BJ (cell line): Measurements from ENCODE around the gene IFFO2. TPM values are rescaled to one million over a fixed set of nuclear protein-coding genes. Genes with fewer than 3 reads are reported as not detected.

Experiments
- CTCF ChIA-PET: fragments of 350-600 bp; formaldehyde crosslinking; extraction: SDS; loops from one replicate; lab custom pipeline; 2021; ENCODE audit warnings: antibody characterized with exemption, inconsistent platforms; lab: Yijun Ruan, JAX
- POLR2A ChIA-PET: fragments of 300-600 bp; sonication (Branson Sonifier 250); formaldehyde crosslinking; extraction: SDS; loops from one replicate; lab custom pipeline; 2021; ENCODE audit warnings: antibody characterized with exemption; lab: Charles Lee
- DNase-seq: peaks from one replicate; pipeline ENCODE4 v3.0.0-alpha.2; 2011; ENCODE audit warnings: low read depth
- H3K27me3 ChIP-seq: 2 replicates; pipeline ENCODE4 v1.6.0; 2011; ENCODE audit warnings: low read length; ENCODE audit not compliant: control insufficient read depth, insufficient read depth
- H3K36me3 ChIP-seq: 2 replicates; pipeline ENCODE4 v1.5.1; 2011; ENCODE audit warnings: low read length; ENCODE audit not compliant: control insufficient read depth, insufficient read depth
- H3K4me3 ChIP-seq: 2 replicates; pipeline ENCODE4 v1.5.1; 2011; ENCODE audit warnings: low read depth, mild to moderate bottlenecking, control low read depth, low read length
- polyA plus RNA-seq: library from polyadenylated mRNA; depleted of rRNA; stranded (reverse); fragments of >200 nt; gene quantifications from 2 replicates; pipeline ENCODE4 v1.2.3, GENCODE V29; 2011
- TF ChIP-seq, protein P1 (sequence below): IDR thresholded peaks from 2 replicates; pipeline ENCODE4 v1.5.1; 2011; ENCODE audit warnings: low read depth, mild to moderate bottlenecking, control low read depth, inconsistent platforms, low read length, moderate library complexity; ENCODE audit not compliant: insufficient read depth

IFFO2 gene
- polyA plus RNA-seq, 1 experiment, result 15.0 TPM

GRCh38 chr1:18957136-18957521, 653 bp upstream of the IFFO2 start:
- POLR2A ChIA-PET, result interaction anchor here (1.1 kb wide), 1 partner anchor 11 kb away, joined by 3 read pairs; no protein-coding TSS in a partner anchor
- Histone ChIP-seq H3K4me3 (peak overlapping the region; percentile 52), H3K36me3 (0 out of 2 replicates have a peak, but pooled peaks cover 1% of the 10 kb centered on the region), H3K27me3 (0 out of 2 replicates have a peak, but pooled peaks cover 2% of the 10 kb centered on the region)
- CTCF ChIA-PET, result interaction anchor here (1.4 to 4.7 kb wide), 5 partner anchors 11 to 49 kb away, joined by 4 to 26 read pairs (median 11); no protein-coding TSS in a partner anchor
- TF ChIP-seq, protein P1, sequence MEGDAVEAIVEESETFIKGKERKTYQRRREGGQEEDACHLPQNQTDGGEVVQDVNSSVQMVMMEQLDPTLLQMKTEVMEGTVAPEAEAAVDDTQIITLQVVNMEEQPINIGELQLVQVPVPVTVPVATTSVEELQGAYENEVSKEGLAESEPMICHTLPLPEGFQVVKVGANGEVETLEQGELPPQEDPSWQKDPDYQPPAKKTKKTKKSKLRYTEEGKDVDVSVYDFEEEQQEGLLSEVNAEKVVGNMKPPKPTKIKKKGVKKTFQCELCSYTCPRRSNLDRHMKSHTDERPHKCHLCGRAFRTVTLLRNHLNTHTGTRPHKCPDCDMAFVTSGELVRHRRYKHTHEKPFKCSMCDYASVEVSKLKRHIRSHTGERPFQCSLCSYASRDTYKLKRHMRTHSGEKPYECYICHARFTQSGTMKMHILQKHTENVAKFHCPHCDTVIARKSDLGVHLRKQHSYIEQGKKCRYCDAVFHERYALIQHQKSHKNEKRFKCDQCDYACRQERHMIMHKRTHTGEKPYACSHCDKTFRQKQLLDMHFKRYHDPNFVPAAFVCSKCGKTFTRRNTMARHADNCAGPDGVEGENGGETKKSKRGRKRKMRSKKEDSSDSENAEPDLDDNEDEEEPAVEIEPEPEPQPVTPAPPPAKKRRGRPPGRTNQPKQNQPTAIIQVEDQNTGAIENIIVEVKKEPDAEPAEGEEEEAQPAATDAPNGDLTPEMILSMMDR, result no peak
- DNase-seq, result no peak

DNA sequence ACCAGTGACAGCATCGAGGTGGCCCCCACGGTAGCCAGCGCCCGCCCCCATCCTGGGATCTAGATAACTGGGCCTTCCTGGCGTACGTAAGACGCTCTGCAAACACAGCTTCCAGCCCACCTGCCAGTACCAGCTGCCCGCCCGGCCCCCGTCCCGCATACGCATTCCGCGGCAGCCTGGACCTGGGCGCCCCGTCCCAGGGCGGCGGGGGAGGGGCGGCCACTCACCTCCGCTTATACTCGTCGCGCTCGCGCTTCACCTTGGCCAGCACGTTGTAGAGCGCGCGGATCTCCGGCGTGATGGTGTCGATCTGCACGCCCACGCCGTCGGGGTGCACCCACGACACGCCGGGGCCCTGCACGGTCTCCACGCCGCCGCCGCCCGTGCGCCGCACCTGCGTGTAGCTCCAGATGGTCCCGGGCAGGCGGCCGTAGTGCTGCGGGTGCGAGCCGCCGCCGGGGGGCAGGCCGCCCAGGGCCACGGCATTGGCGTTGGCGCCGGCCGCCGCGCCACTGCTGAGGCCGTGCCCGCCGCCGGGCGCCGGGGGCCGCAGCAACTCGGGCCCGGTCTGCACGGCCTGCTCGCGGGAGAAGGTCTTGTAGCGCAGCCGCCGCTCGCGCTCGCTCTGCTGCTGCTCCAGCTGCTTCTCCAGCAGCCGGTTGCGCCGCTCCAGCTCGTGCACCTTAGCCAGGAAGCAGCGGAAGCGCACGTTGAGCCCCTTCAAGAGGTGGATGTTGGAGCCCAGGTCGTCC, 859 bp downstream of the IFFO2 start:
- no peak for DNase-seq
- ChIA-PET CTCF (interaction anchor here (0.9 to 7.1 kb wide), 9 partner anchors 8 to 158 kb away, joined by 3 to 57 read pairs (median 11); no protein-coding TSS in a partner anchor), POLR2A (no interaction called here)
- TF ChIP-seq, protein P1, result no peak
- H3K27me3 ChIP-seq, result 0 out of 2 replicates have a peak, but pooled peaks cover 2% of the 10 kb centered on the region
- peak overlapping the region; percentile 88 for H3K4me3 ChIP-seq
- H3K36me3 ChIP-seq, result 0 out of 2 replicates have a peak, but pooled peaks cover 1% of the 10 kb centered on the region

- CTCF ChIA-PET, result interaction anchor here (0.9 to 7.1 kb wide), 8 partner anchors 8 to 158 kb away, joined by 3 to 57 read pairs (median 8); no protein-coding TSS in a partner anchor
- DNase-seq, result no peak
- TF ChIP-seq, protein P1, result no peak
- H3K36me3 ChIP-seq, result 0 out of 2 replicates have a peak, but pooled peaks cover 1% of the 10 kb centered on the region
- H3K4me3 ChIP-seq, result peak overlapping the region; percentile 88
- no peaks in the 10 kb centered on the region for H3K27me3 ChIP-seq
- POLR2A ChIA-PET, result no interaction called here
Measured at GRCh38 chr1:18955131-18955440, 1.4 kb downstream of the IFFO2 start.

GRCh38 chr1:18954270-18955071, 2.0 kb downstream of the IFFO2 start:
- TF ChIP-seq, protein P1, result no peak
- POLR2A ChIA-PET, result no interaction called here
- DNase-seq, result no peak
- CTCF ChIA-PET, result interaction anchor here (0.9 to 7.1 kb wide), 10 partner anchors 9 to 159 kb away, joined by 3 to 57 read pairs (median 4); no protein-coding TSS in a partner anchor
- Histone ChIP-seq H3K4me3 (peak overlapping the region; percentile 88), H3K27me3 (no peaks in the 10 kb centered on the region), H3K36me3 (0 out of 2 replicates have a peak, but pooled peaks cover 1% of the 10 kb centered on the region)
